ENCODE measurements around the gene PAK4.

- no peak for TF ChIP-seq CTCF (IDR thresholded peaks at IDR 0.05; ENCODE audit: poor library complexity)
- no peak for TF ChIP-seq EZH2phosphoT487 (IDR thresholded peaks at IDR 0.05; ENCODE audit: low read depth, severe bottlenecking, unreplicated experiment)
Observed at GRCh38 chr19:39187552-39187943, 62.0 kb downstream of the PAK4 start.
